K562 (cell line): ENCODE measurements around the gene CLEC2L.

Experiments
- ATF3 ChIP-seq, 2 experiments: fragments of 450-650 bp in 1 of 2; sonication (generic) in 1 of 2; formaldehyde crosslinking in 1 of 2; IDR thresholded peaks in 1 of 2; conservative IDR thresholded peaks in 1 of 2; 2 replicates each; pipeline versions ENCODE4 v1.6.1 to v1.8.1; 2016 to 2023; ENCODE audit warnings: mild to moderate bottlenecking in 2 of 2, moderate library complexity in 2 of 2, inconsistent platforms in 1 of 2, missing genetic modification reagents in 1 of 2
- CTCF ChIP-seq, 3 experiments: IDR thresholded peaks in 2 of 3; conservative IDR thresholded peaks in 1 of 3; 2 replicates each; pipeline ENCODE4 v1.5.1; 2011 to 2012; ENCODE audit warnings: low read length in 3 of 3, mild to moderate bottlenecking in 3 of 3, control low read depth in 2 of 3, improper control_type of control experiment in 1 of 3, inconsistent platforms in 1 of 3, low read depth in 1 of 3, mixed read lengths in 1 of 3, moderate library complexity in 1 of 3; ENCODE audit not compliant: insufficient read depth in 2 of 3
- CUX1 ChIP-seq: fragments of 200-800 bp; sonication (Bioruptor generic); IDR thresholded peaks from 2 replicates; pipeline ENCODE4 v1.6.1; 2016; ENCODE audit warnings: missing genetic modification characterization, missing compliant biosample characterization
- EHMT2 ChIP-seq: fragments of 450-650 bp; IDR thresholded peaks from 2 replicates; pipeline ENCODE4 v1.6.1; 2018; ENCODE audit warnings: antibody characterized with exemption
- EP300 ChIP-seq: IDR thresholded peaks from 2 replicates; pipeline ENCODE4 v1.6.1; 2012; ENCODE audit warnings: low read length, improper control_type of control experiment
- EZH2 ChIP-seq: IDR thresholded peaks from 2 replicates; pipeline ENCODE4 v1.6.1; 2012; ENCODE audit warnings: low read depth, mild to moderate bottlenecking, inconsistent platforms, low read length, borderline replicate concordance
- MCM5 ChIP-seq: fragments of 450-650 bp; IDR thresholded peaks from 2 replicates; pipeline ENCODE4 v1.6.1; 2016; ENCODE audit warnings: low read depth
- NCOA2 ChIP-seq, 2 experiments: fragments of 450-650 bp; IDR thresholded peaks; 2 replicates each; pipeline ENCODE4 v1.6.1; 2018; ENCODE audit warnings: mild to moderate bottlenecking in 2 of 2, moderate library complexity in 1 of 2; ENCODE audit not compliant: partially characterized antibody in 2 of 2
- NFE2L1 ChIP-seq: fragments of 450-650 bp; IDR thresholded peaks from 2 replicates; pipeline ENCODE4 v1.6.1; 2016; ENCODE audit warnings: missing genetic modification characterization, low read depth, mild to moderate bottlenecking, missing compliant biosample characterization, moderate library complexity, borderline replicate concordance
- REST ChIP-seq, 2 experiments: fragments of 450-650 bp; formaldehyde crosslinking in 1 of 2; IDR thresholded peaks; 2 replicates each; pipeline versions ENCODE4 v1.4.0 to v1.6.1; 2014 to 2020; ENCODE audit warnings: mild to moderate bottlenecking in 2 of 2, borderline replicate concordance in 1 of 2, low read depth in 1 of 2
- SMAD3 ChIP-seq: fragments of 450-650 bp; formaldehyde crosslinking; conservative IDR thresholded peaks from 2 replicates; pipeline ENCODE4 v1.4.0; 2020; ENCODE audit warnings: mild to moderate bottlenecking
- ZC3H4 ChIP-seq: sonication (generic); formaldehyde crosslinking; IDR thresholded peaks from 2 replicates; pipeline ENCODE4 v1.9.0; 2021; ENCODE audit warnings: missing genetic modification reagents, borderline replicate concordance
- ZFP30 ChIP-seq: fragments of 250-450 bp; sonication (Bioruptor Pico); IDR thresholded peaks from 2 replicates; pipeline ENCODE4 v1.8.0; 2022; ENCODE audit warnings: moderate library complexity, mild to moderate bottlenecking, inconsistent platforms, borderline replicate concordance

GRCh38 chr7:139567647-139568345, 44.3 kb downstream of the CLEC2L start:
- TF ChIP-seq EZH2 (no peak), CUX1 (CRISPR knock-in tag) (no peak), EHMT2 (no peak), ATF3 (IDR thresholded peaks at IDR 0.05) (no peak), ATF3 (CRISPR knock-in tag; conservative IDR thresholded peaks at IDR 0.05) (no peak), ZC3H4 (CRISPR knock-in tag) (no peak), SMAD3 (no peak), NCOA2 (IDR thresholded peaks at IDR 0.05; ENCODE audit: partially characterized antibody in 2 of 2) (no peak), CTCF (IDR thresholded peaks at IDR 0.05 in 2 of 3, conservative IDR thresholded peaks at IDR 0.05 in 1 of 3; ENCODE audit: insufficient read depth in 2 of 3, low read depth in 1 of 3, low read length in 3 of 3) (no peak), ZFP30 (no peak), REST (IDR thresholded peaks at IDR 0.05; ENCODE audit: borderline replicate concordance) (no peak), REST (CRISPR knock-in tag; IDR thresholded peaks at IDR 0.05; ENCODE audit: low read depth) (no peak), NFE2L1 (tag) (no peak), EP300 (no peak), MCM5 (no peak)
